Natural killer cell (primary cell): ENCODE results near the gene UBE2N. TPM values are rescaled to one million over a fixed set of nuclear protein-coding genes. Genes with fewer than 3 reads are reported as not detected.
A peak's percentile ranks its signal among the peaks of the same experiment; 100 is the strongest.

Experiments
- ATAC-seq, 3 donors: fragments of 150-1000 bp in 2 of 3; fragments of 200-7000 bp in 1 of 3; cut with Tn5 transposase; 1 replicate in 1 of 3; 2 replicates in 2 of 3; pipeline ENCODE4 v1.10.0; 2021; ENCODE audit warnings: mild to moderate bottlenecking in 2 of 3, moderate library complexity in 2 of 3
- DNase-seq, 2 donors: peaks; one replicate each; pipeline versions ENCODE4 v3.0.0 to v3.0.0-alpha.2; 2013 to 2021; ENCODE audit warnings: mixed read lengths in 1 of 2
- H3K27ac ChIP-seq: one replicate; pipeline ENCODE4 v1.5.1; 2013; ENCODE audit warnings: mild to moderate bottlenecking, low read length
- H3K27me3 ChIP-seq: one replicate; pipeline ENCODE4 v1.6.1; 2013; ENCODE audit warnings: low read length; ENCODE audit not compliant: control insufficient read depth, insufficient read depth
- H3K36me3 ChIP-seq: one replicate; pipeline ENCODE4 v1.6.1; 2013; ENCODE audit warnings: low read length; ENCODE audit not compliant: control insufficient read depth, insufficient read depth
- H3K4me1 ChIP-seq: one replicate; pipeline ENCODE4 v1.6.1; 2013; ENCODE audit warnings: low read length; ENCODE audit not compliant: control insufficient read depth, insufficient read depth
- H3K4me3 ChIP-seq: one replicate; pipeline ENCODE4 v1.5.1; 2013; ENCODE audit warnings: low read length
- H3K9me3 ChIP-seq: one replicate; pipeline ENCODE4 v1.6.1; 2013; ENCODE audit warnings: low read length; ENCODE audit not compliant: control insufficient read depth, insufficient read depth
- H3K27ac Mint-ChIP-seq, 2 donors: one replicate each; pipeline ENCODE4 v1.8.0; 2022; ENCODE audit warnings: mild to moderate bottlenecking in 2 of 2, mixed read lengths in 2 of 2, moderate library complexity in 1 of 2
- H3K27me3 Mint-ChIP-seq, 2 donors: one replicate each; pipeline ENCODE4 v1.8.0; 2022; ENCODE audit warnings: low read depth in 2 of 2, mixed read lengths in 2 of 2
- H3K36me3 Mint-ChIP-seq: one replicate; pipeline ENCODE4 v1.8.0; 2022; ENCODE audit warnings: mixed read lengths
- H3K4me1 Mint-ChIP-seq, 2 donors: one replicate each; pipeline ENCODE4 v1.8.0; 2022; ENCODE audit warnings: mixed read lengths in 2 of 2
- H3K4me3 Mint-ChIP-seq: one replicate; pipeline ENCODE4 v1.8.0; 2022; ENCODE audit warnings: mild to moderate bottlenecking, moderate library complexity, mixed read lengths
- H3K9me3 Mint-ChIP-seq, 2 donors: one replicate each; pipeline ENCODE4 v1.8.0; 2022; ENCODE audit warnings: mixed read lengths in 2 of 2
- WGBS: methylation state at CpG from one replicate; pipeline ENCODE4 v1.1.7; 2013; ENCODE audit warnings: missing lambda C conversion rate; ENCODE audit not compliant: insufficient coverage; 5-methylcytosine and 5-hydroxymethylcytosine counted together
- intact Hi-C: fragments of 100-400 bp; cut with micrococcal nuclease; formaldehyde crosslinking; loops from one replicate; pipeline ENCODE4 v1.14.2; 2022
- total RNA-seq, 4 donors: library from RNA; stranded (reverse); fragments of 120-200 nt in 1 of 4; gene quantifications; one replicate each; pipeline versions ENCODE4 v1.2.3 to v1.2.4, GENCODE V29; 2013 to 2022
- TF ChIP-seq, protein P1 (sequence below): fragments of 200-600 bp; IDR thresholded peaks from one replicate; pipeline ENCODE4 v1.8.0; 2022; ENCODE audit warnings: antibody characterized with exemption

The UBE2N gene
- total RNA-seq, 3 donors from 2014 or later (not counting 1 experiment from before 2014, with no cell fraction given) = 72.3 to 79.7 (median 72.9) TPM

DNA sequence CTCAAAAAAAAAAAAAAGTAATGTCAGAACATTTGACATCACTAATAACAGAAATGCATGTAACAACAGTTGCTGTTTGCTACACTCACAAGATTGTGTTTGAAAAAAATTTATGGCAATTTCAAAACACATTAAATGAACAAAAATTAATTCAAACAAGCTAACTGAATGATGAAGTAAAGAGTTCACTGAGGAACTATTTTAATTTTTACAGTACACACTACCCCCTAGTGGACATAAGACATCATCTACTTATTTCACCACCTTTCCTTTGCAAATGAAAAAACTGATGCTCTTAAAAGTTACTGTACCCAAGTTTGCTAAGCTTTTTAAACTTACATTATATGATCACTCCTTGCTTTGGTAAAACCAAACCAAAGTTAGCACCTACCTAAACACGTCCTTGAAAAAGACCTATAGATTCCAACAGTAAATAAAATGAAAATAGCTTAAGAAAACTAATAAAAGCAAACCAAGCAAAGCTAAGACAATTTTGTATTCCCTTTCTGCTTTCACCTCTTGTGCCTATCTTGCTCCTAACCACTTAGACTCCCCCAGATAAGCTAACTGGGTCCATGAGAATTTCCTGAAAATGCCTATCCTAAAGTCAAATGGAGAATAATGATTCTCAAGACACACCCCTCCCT lies 22.2 kb downstream of the UBE2N start:
- TF ChIP-seq, protein P1, sequence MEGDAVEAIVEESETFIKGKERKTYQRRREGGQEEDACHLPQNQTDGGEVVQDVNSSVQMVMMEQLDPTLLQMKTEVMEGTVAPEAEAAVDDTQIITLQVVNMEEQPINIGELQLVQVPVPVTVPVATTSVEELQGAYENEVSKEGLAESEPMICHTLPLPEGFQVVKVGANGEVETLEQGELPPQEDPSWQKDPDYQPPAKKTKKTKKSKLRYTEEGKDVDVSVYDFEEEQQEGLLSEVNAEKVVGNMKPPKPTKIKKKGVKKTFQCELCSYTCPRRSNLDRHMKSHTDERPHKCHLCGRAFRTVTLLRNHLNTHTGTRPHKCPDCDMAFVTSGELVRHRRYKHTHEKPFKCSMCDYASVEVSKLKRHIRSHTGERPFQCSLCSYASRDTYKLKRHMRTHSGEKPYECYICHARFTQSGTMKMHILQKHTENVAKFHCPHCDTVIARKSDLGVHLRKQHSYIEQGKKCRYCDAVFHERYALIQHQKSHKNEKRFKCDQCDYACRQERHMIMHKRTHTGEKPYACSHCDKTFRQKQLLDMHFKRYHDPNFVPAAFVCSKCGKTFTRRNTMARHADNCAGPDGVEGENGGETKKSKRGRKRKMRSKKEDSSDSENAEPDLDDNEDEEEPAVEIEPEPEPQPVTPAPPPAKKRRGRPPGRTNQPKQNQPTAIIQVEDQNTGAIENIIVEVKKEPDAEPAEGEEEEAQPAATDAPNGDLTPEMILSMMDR = peak; percentile 72
- no peaks in the 10 kb centered on the region for H3K36me3 ChIP-seq
- no peak overlapping the region for H3K4me3 ChIP-seq
- DNase-seq (peak in 1 of 2 donors; percentile 73), ATAC-seq (peak; percentile 80 to 85 (median 83))
- peaks cover 6% of the 10 kb centered on the region for H3K4me1 ChIP-seq
- no peaks in the 10 kb centered on the region for H3K9me3 ChIP-seq
- peaks cover 68 to 75% of the 10 kb centered on the region in 2 donors for H3K4me1 Mint-ChIP-seq
- H3K27ac Mint-ChIP-seq = peak overlapping the region; percentile 8 to 54
- H3K27me3 ChIP-seq = no peaks in the 10 kb centered on the region
- H3K4me3 Mint-ChIP-seq = no peak overlapping the region
- H3K9me3 Mint-ChIP-seq = no peaks in the 10 kb centered on the region
- no peak overlapping the region for H3K27ac ChIP-seq
- no peaks in the 10 kb centered on the region for H3K36me3 Mint-ChIP-seq
- intact Hi-C loops = loop anchor here (1.0 kb wide), 2 partner anchors 432 to 634 kb away; no protein-coding TSS in a partner anchor
- 14% methylated on average over 1 of the region's 1 CpG for WGBS
- no peaks in the 10 kb centered on the region for H3K27me3 Mint-ChIP-seq

DNA sequence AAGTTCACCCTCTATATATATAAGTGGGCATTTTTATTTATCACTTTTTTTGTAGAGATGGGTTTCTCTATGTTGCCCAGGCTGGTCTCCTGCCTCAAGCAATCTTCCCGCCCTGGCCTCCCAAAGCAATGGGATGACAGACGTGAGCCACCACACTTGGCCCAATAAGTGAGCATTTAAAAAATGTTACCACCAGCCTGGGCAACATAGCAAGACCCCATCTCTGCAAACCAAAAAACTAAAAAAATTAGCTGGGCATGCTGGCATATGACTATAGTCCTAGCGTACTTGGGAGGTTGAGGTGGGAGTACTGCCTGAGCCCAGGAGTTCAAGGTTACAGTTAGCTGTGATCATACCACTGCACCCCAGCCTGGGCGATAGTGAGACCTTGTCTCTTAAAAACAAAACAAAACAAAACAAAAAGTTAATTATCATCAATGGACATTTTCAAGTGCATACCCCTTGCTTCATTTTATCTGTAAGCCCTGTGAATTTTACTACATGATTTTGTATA lies 23.7 kb downstream of the UBE2N start:
- Histone ChIP-seq H3K36me3 (no peaks in the 10 kb centered on the region), H3K4me1 (peaks cover 6% of the 10 kb centered on the region), H3K27ac (no peak overlapping the region), H3K27me3 (no peaks in the 10 kb centered on the region), H3K9me3 (no peaks in the 10 kb centered on the region), H3K4me3 (no peak overlapping the region)
- TF ChIP-seq, protein P1 = no peak
- intact Hi-C loops = no loop called here
- no peak for DNase-seq
- Mint-ChIP-seq H3K27ac (no peak overlapping the region), H3K27me3 (no peaks in the 10 kb centered on the region), H3K36me3 (no peaks in the 10 kb centered on the region), H3K9me3 (no peaks in the 10 kb centered on the region), H3K4me3 (no peak overlapping the region), H3K4me1 (peaks cover 67 to 71% of the 10 kb centered on the region in 2 donors)
- no peak for ATAC-seq
- 96% methylated on average over 4 of the region's 4 CpGs for WGBS

DNA sequence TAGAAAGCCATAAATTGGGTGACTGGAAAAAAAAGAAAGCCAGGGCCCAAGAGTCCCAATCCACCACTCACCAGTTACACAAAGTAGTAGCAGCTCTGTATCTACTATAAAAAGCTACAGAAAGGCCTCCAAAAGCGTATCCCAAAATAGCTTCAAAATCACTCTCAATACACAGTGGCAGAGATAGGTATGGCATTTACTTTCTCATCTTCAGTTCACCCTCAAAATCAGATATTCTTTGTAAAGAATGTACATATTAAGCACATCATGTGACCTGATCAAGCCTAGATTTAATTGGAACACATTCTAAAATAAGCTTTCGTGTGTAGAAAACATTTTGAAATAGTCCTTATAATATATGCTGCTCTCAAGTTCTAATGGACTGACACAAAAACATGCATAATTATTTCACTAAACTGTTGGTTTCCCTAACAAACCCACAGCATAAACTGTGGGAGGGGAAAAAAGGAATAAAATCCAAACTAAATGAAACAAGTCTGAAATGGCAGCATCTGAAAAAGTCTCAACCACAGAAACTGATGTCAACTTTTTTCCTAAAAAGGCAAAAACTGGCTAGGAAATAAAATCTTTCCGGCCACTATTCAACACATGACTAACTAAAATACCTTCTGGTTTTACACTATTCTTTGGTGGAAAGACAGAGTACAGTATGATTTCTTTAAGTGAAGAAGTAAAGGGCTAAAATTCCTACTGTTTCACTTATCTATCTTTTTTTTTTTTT lies 25.9 kb downstream of the UBE2N start:
- H3K9me3 ChIP-seq = no peaks in the 10 kb centered on the region
- H3K27me3 ChIP-seq = no peaks in the 10 kb centered on the region
- WGBS = 76% methylated on average over 2 of the region's 3 CpGs
- no peaks in the 10 kb centered on the region for H3K27me3 Mint-ChIP-seq
- H3K4me3 ChIP-seq = no peak overlapping the region
- H3K4me3 Mint-ChIP-seq = no peak overlapping the region
- H3K27ac Mint-ChIP-seq = peak overlapping the region; percentile 18 to 45
- DNase-seq (no peak), ATAC-seq (no peak)
- peaks cover 60 to 61% of the 10 kb centered on the region in 2 donors for H3K4me1 Mint-ChIP-seq
- H3K27ac ChIP-seq = no peak overlapping the region
- peaks cover 6% of the 10 kb centered on the region for H3K4me1 ChIP-seq
- H3K9me3 Mint-ChIP-seq = no peaks in the 10 kb centered on the region
- no peaks in the 10 kb centered on the region for H3K36me3 ChIP-seq
- TF ChIP-seq, protein P1 = no peak
- intact Hi-C loops = no loop called here
- no peaks in the 10 kb centered on the region for H3K36me3 Mint-ChIP-seq
